A673 (cell line): ENCODE data around the gene ELFN2. TPM values are rescaled to one million over a fixed set of nuclear protein-coding genes. Genes with fewer than 3 reads are reported as not detected.

Source experiments
- BruUV-seq: library from RNA; stranded (reverse); fragments of 400-500 nt; replicated peaks from 2 replicates; lab custom pipeline; 2021; lab: Mats Ljungman, UMichigan
- CTCF ChIA-PET: fragments of 300-600 bp; sonication (Branson Sonifier 250); formaldehyde crosslinking; loops from one replicate; lab custom pipeline; 2022; ENCODE audit warnings: antibody characterized with exemption; lab: Charles Lee
- POLR2A ChIA-PET: fragments of 300-600 bp; sonication (Branson Sonifier 250); formaldehyde crosslinking; loops from one replicate; lab custom pipeline; 2022; ENCODE audit warnings: antibody characterized with exemption; ENCODE audit not compliant: low non-redundant PET; lab: Charles Lee
- DNase-seq: peaks from one replicate; pipeline ENCODE4 v3.0.0-alpha.2; 2015; ENCODE audit warnings: low spot score
- H3K27ac ChIP-seq: fragments of 200-600 bp; sonication (generic); 2 replicates; pipeline ENCODE4 v1.5.1; 2016; ENCODE audit warnings: mixed run types, low read depth, mild to moderate bottlenecking, mixed read lengths, antibody characterized with exemption, low read length; ENCODE audit not compliant: poor library complexity, severe bottlenecking
- H3K27me3 ChIP-seq: fragments of 200-600 bp; sonication (generic); replicated peaks from 2 replicates; pipeline ENCODE4 v1.6.1; 2017; ENCODE audit warnings: mixed run types, low read depth, mild to moderate bottlenecking, mixed read lengths, antibody characterized with exemption, low read length; ENCODE audit not compliant: insufficient read depth, poor library complexity
- H3K36me3 ChIP-seq: fragments of 200-600 bp; sonication (generic); 2 replicates; pipeline ENCODE4 v1.6.1; 2016; ENCODE audit warnings: mixed run types, mild to moderate bottlenecking, mixed read lengths, antibody characterized with exemption, low read length; ENCODE audit not compliant: insufficient read depth, poor library complexity, severe bottlenecking
- H3K4me1 ChIP-seq: fragments of 200-600 bp; sonication (generic); 2 replicates; pipeline ENCODE4 v1.6.1; 2017; ENCODE audit warnings: mixed run types, mild to moderate bottlenecking, mixed read lengths, antibody characterized with exemption, low read length; ENCODE audit not compliant: insufficient read depth, poor library complexity, severe bottlenecking
- H3K4me3 ChIP-seq: fragments of 200-600 bp; sonication (generic); 2 replicates; pipeline ENCODE4 v1.5.1; 2016; ENCODE audit warnings: low read depth, mixed run types, mild to moderate bottlenecking, mixed read lengths, low read length; ENCODE audit not compliant: poor library complexity, severe bottlenecking
- H3K9me3 ChIP-seq: fragments of 200-600 bp; sonication (generic); 2 replicates; pipeline ENCODE4 v1.6.1; 2016; ENCODE audit warnings: mixed run types, low read depth, mild to moderate bottlenecking, mixed read lengths, antibody characterized with exemption, low read length; ENCODE audit not compliant: poor library complexity, severe bottlenecking
- EZH2 ChIP-seq: fragments of 200-600 bp; sonication (generic); IDR thresholded peaks from 2 replicates; pipeline ENCODE4 v1.6.1; 2017; ENCODE audit warnings: borderline replicate concordance, low read depth, mild to moderate bottlenecking, mixed read lengths, antibody characterized with exemption, low read length; ENCODE audit not compliant: poor library complexity, severe bottlenecking
- intact Hi-C: fragments of 100-400 bp; cut with micrococcal nuclease; formaldehyde crosslinking; loops from one replicate; pipeline ENCODE4 v1.10.0; 2022; ENCODE audit not compliant: unreplicated experiment
- total RNA-seq: library from RNA; stranded (reverse); gene quantifications from 2 replicates; pipeline ENCODE4 v1.2.3, GENCODE V29; 2021
- TF ChIP-seq, protein P1 (sequence below): fragments of 300-800, 200-600 bp; sonication (generic); conservative IDR thresholded peaks from 2 replicates; pipeline ENCODE4 v1.5.1; 2017; ENCODE audit warnings: low read depth, mild to moderate bottlenecking, antibody characterized with exemption, low read length, moderate library complexity, mixed read lengths

The ELFN2 gene
- total RNA-seq, 1 experiment from 2014 or later: not detected

DNA sequence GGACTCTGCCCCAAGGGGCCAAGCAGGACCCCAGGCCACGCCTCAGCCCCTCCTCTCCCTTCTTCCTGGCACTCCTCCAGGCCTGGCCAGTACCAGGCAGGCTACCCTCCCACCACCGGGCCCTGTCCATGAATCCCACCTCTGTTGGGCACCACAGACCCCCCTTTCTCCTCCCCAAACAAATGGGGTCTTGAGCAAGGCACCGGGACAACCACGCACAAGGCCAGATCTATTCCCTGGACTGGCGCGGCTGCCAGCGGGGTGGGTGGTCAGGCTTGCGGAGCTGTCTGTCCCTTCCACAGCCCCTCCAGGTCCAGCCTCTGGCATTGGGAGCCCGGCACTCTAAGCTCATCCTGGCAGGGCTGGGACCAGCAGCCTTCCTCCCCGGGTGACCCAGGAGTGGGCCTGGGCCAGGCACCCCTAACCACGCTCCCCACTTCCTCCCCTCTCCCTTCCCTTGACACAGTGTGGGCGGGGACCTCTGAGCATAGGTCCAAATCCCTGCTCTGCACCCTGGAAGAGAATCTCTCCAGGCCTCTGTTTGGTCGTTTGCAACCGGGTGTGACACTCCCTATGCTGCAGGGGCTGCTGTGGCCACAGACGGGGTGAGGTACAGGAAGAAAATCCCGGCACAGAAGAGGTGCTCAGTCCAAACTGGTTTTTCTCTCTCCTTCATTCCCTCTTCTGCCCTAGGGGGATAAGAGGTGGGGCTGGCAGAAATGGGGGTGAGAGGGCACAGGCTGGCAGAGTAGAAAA lies 14.6 kb downstream of the ELFN2 start:
- ChIA-PET CTCF (no interaction called here), POLR2A (no interaction called here)
- intact Hi-C loops: no loop called here
- BruUV-seq: no TSS peak
- TF ChIP-seq EZH2: no peak
- TF ChIP-seq, protein P1, sequence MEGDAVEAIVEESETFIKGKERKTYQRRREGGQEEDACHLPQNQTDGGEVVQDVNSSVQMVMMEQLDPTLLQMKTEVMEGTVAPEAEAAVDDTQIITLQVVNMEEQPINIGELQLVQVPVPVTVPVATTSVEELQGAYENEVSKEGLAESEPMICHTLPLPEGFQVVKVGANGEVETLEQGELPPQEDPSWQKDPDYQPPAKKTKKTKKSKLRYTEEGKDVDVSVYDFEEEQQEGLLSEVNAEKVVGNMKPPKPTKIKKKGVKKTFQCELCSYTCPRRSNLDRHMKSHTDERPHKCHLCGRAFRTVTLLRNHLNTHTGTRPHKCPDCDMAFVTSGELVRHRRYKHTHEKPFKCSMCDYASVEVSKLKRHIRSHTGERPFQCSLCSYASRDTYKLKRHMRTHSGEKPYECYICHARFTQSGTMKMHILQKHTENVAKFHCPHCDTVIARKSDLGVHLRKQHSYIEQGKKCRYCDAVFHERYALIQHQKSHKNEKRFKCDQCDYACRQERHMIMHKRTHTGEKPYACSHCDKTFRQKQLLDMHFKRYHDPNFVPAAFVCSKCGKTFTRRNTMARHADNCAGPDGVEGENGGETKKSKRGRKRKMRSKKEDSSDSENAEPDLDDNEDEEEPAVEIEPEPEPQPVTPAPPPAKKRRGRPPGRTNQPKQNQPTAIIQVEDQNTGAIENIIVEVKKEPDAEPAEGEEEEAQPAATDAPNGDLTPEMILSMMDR: no peak
- H3K4me3 ChIP-seq: no peak overlapping the region
- H3K27me3 ChIP-seq: no peaks in the 10 kb centered on the region
- no peaks in the 10 kb centered on the region for H3K9me3 ChIP-seq
- H3K36me3 ChIP-seq: no peaks in the 10 kb centered on the region
- H3K4me1 ChIP-seq: no peaks in the 10 kb centered on the region
- no peak overlapping the region for H3K27ac ChIP-seq
- DNase-seq: no peak

DNA sequence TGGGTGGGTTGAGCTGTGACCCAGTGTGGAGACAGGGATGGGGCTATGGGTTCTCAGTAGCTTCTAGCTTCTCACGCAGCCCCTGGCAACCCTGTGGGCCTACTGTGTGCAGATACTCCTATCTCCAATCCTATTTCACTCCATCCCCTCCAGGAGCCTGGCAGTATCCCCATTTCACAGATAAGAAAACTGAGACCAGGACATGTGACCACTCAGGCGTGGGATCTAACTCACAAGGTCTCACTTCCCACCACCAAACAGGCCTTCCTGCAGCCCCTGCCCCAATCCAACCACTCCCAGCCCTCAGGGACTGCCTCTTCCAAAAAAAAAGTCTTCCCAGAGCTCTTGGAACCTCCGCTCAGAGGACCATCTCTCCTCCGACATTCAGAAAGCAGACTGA lies 15.6 kb downstream of the ELFN2 start:
- Histone ChIP-seq H3K4me3 (no peak overlapping the region), H3K36me3 (no peaks in the 10 kb centered on the region), H3K27ac (no peak overlapping the region), H3K27me3 (no peaks in the 10 kb centered on the region), H3K4me1 (no peaks in the 10 kb centered on the region), H3K9me3 (no peaks in the 10 kb centered on the region)
- ChIA-PET CTCF (no interaction called here), POLR2A (no interaction called here)
- no peak for DNase-seq
- no TSS peak for BruUV-seq
- no peak for TF ChIP-seq EZH2
- TF ChIP-seq, protein P1: no peak
- intact Hi-C loops: no loop called here

DNA sequence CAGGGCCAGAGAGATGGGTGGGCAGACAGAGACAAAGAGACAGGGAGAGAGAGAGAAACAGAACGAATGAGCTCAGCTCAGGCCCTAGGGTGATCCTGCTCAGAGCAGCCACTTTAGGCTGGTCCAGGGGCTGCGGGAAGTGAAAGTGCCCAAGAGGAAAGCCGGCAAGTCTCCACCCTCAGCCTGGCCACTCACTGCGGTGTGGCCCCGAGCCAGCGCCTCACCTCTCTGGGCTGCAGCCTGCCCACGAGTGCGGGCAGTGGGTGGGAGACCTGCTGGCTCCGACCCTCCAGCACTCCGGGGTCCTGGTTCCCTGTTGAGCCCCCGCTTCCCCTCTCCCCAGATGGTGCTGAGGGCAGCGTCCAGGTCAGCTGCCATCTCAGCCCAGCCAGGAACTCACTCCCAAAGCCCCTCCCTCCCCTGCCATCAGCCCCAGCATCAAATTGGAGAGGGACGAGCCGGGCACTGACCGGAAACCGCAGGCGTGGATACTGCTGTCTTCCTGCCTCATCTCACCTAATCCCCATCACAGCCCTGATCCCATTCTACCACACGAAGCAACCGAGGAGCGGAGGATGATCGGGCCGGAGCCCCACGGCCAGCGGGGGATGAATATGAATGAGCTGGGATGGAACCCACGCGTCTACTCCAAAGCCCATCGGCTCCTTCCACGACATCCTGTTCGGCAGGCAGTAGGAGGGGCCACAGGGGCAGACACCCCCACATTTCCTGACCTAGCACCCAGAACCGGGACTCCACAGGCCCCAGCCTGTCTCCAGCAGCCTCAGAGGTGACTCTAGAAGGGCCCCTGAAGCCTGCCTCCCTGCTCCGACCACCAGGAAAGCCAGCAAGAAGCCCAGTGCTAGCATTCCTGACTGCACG lies 16.9 kb downstream of the ELFN2 start:
- H3K9me3 ChIP-seq: no peaks in the 10 kb centered on the region
- DNase-seq: no peak
- CTCF ChIA-PET: no interaction called here

More for the DNA sequence above, 16.9 kb downstream of the ELFN2 start:
- no peaks in the 10 kb centered on the region for H3K27me3 ChIP-seq
- POLR2A ChIA-PET: no interaction called here
- intact Hi-C loops: no loop called here
- no peaks in the 10 kb centered on the region for H3K36me3 ChIP-seq
- TF ChIP-seq EZH2: no peak
- TF ChIP-seq, protein P1: no peak
- H3K4me1 ChIP-seq: no peaks in the 10 kb centered on the region
- no peak overlapping the region for H3K4me3 ChIP-seq
- no TSS peak for BruUV-seq
- no peak overlapping the region for H3K27ac ChIP-seq
